Muscle of back (tissue), 11 donors: ENCODE data around the gene PREX1. TPM values are rescaled to one million over a fixed set of nuclear protein-coding genes. Genes with fewer than 3 reads are reported as not detected.
"Not testable (repeated sequence)": the region's sequence is repeated elsewhere in the genome, so short reads cannot be mapped to it uniquely, and the experiment has no call there.

Experiments used
- DNase-seq, 3 donors: peaks; one replicate each; pipeline versions ENCODE4 v3.0.0 to v3.0.0-alpha.2; 2013
- polyA plus RNA-seq, 10 donors: library from polyadenylated mRNA; unstranded; fragments of 120-200 nt; gene quantifications; one replicate each; pipeline ENCODE4 v1.2.1, GENCODE V29; 2013; ENCODE audit not compliant: insufficient read length in 10 of 10

Gene PREX1
- polyA plus RNA-seq, 10 donors = 18.4 to 26.9 (median 20.0) TPM

- no peak for DNase-seq
Observed at GRCh38 chr20:48849779-48850178, 22.0 kb upstream of the PREX1 start.

GRCh38 chr20:48849299-48849698, 21.5 kb upstream of the PREX1 start:
- no peak for DNase-seq

- DNase-seq = no peak
Observed at GRCh38 chr20:48847498-48848205, 19.9 kb upstream of the PREX1 start.

- DNase-seq = peak in 1 of 3 donors; percentile 44
Observed at GRCh38 chr20:48846516-48847492, 19.0 kb upstream of the PREX1 start.

- no peak for DNase-seq
Observed at GRCh38 chr20:48845721-48846306, 18.0 kb upstream of the PREX1 start.

DNA sequence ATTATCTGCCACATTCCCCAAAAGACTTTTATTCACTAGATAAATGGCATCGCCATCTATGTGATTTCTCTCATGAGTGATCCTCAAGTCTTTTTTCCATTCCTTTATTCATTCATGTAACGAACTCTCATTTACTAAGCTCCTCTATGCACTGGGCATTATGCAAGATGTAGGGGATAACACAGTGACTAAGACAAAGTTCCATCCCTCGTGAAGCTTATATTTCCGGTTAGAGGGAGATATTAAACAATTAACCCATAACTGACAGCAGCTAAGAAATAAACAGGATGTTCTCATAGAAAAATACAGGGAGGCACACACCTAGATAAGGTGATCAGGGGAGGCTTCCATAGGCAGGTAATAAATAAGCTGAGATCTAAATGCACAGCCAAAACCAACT, 17.2 kb upstream of the PREX1 start:
- DNase-seq = no peak

- not testable (repeated sequence) for DNase-seq
Observed at GRCh38 chr20:48843896-48844295, 16.1 kb upstream of the PREX1 start.

GRCh38 chr20:48843057-48843806, 15.4 kb upstream of the PREX1 start:
- no peak for DNase-seq

GRCh38 chr20:48841875-48842529, 14.2 kb upstream of the PREX1 start:
- peak in 1 of 3 donors; percentile 79 for DNase-seq

- DNase-seq = no peak
Observed at GRCh38 chr20:48841196-48841874, 13.5 kb upstream of the PREX1 start.

DNA sequence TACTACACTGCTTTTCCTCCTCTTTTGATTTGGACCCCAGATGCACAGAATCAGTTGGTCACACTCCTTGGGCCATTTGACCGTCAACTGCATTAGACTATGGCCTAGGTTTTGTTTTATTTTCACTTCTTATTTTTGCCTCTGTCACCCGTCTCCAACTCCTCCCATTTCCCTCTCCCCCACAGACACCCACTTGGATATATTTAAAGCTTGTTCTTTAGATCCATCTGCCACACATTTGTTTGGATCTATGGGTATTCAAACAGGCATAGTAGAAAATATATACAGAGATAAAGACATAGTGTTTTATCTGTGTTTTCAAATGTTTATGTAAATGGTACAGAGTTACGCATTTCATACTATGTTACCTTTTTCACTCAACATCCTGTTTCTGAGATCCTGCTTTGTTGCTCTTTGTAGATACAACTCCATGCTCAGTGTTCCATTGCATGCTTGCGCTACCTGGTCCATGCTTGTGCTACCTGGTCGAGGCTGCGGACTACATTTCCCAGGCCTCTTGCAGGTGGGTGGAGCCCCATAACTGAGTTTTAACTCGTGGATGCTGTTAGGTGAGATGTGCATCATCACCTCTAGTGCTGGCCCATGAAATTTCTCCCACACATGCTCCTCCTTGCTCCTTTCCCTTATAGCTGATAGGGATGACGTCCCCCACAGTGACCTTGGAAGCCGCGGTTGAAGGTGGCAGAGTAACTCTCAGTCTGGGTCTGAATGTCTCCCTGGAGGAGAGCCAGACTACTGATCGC, 11.5 kb upstream of the PREX1 start:
- DNase-seq = no peak

- DNase-seq = no peak
Observed at GRCh38 chr20:48837014-48837413, 9.2 kb upstream of the PREX1 start.

DNA sequence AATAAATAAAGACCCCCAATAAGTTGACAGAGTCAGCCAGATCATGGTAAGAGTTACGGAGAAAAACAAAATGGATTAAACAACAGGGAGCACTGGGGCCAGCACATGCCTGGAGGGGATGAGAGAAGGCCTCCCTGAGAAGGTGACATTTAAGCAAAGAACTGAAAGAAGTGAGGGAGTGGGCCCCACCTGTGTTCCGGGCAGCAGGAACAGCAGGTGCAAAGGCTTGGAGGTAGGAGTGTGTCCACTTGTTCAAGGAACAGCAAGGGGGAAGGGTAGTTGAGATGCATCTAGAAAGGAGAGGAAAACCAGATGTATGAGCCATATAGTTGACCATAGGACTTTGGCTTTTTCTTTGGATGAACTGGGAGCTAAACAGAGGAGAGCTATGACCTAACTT, 7.6 kb upstream of the PREX1 start:
- no peak for DNase-seq

DNA sequence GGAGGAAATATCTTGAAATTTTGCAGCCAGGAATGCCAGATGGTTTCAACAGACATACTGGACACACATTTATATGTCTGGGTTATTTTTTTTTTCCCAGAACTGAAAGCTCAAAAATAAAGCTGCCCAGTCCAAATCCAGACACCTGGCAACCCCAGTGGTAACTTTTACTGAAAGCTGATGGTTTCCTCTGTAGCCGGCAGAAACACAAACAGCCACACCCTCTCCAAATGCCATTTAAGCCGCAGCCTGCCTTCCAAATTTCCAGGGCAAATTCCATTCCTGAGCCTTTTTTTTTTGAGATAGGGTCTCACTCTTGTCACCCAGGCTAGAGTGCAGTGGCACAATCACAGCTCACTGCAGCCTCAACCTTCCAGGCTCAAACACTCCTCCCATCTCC, 6.5 kb upstream of the PREX1 start:
- DNase-seq = peak in 1 of 3 donors; percentile 36

GRCh38 chr20:48832405-48832730, 4.6 kb upstream of the PREX1 start:
- DNase-seq = peak in 1 of 3 donors; percentile 47

DNA sequence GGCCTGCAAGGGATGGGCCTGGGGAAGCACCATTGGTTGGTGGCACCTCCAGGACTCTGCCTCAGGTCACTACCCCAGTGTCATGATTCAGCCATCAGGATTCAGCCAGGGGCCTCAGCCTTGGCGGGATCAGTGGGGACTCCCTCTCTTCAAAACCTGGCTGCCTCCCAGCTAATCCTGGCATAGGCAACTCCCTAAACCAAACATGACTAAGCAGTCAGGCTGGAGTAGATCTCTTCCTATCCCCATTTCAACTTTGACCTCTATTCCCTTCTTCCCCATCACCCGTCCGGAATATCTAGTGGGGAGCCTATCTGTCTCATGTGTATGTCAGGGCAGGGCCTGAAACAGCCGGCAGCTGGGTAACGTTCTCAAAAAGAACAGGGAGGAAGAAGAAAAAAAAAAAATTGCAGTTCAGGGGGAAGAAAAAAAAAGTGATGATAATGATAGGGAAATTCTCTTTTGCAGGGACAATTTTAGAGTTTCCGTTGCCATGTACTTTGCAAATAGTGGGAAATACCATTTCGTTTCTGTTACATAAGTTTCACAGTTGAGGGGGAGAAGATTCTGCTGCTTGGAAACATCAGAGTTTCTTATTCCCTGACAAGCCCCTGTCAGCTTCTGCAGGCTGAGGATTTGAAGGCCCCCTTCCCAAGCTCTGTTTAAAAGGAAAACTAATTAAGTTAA, 4.1 kb upstream of the PREX1 start:
- peak in 1 of 3 donors; percentile 34 for DNase-seq

- DNase-seq = no peak
Observed at GRCh38 chr20:48830826-48831318, 3.1 kb upstream of the PREX1 start.

DNA sequence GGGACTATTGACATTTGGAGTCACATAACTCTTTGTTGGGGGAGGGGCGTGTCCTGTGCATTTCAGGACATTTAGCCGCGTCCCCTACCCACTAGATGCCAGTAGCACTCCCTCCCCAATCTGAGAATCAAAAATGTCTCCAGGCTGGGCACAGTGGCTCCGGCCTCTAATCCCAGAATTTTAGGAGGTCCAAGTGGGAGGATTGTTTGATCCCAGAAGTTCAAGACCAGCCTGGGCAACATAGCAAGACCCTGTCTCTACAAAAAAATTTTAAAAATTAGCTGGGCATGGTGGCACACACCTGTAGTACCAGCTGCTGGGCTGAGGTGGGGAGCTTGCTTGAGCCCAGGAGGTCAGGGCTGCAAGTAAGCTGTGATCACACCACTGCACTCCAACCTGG, 2.1 kb upstream of the PREX1 start:
- DNase-seq = no peak
